SH-SY5Y (cell line): Measurements from ENCODE around the gene PLEKHA6.

Experiments used
- GATA2 ChIP-seq: IDR thresholded peaks from 2 replicates; pipeline ENCODE4 v1.6.1; 2011; ENCODE audit warnings: mild to moderate bottlenecking, low read depth, low read length
- GATA3 ChIP-seq: IDR thresholded peaks from 2 replicates; pipeline ENCODE4 v1.6.1; 2011; ENCODE audit warnings: low read depth, mild to moderate bottlenecking, low read length, moderate library complexity

- no peak for TF ChIP-seq GATA3
- no peak for TF ChIP-seq GATA2
Observed at GRCh38 chr1:204319462-204319861, 40.3 kb downstream of the PLEKHA6 start.
